Loucy (cell line): ENCODE measurements around the gene KRT34.

Experiments
- H2AFZ ChIP-seq: fragments of 200-600 bp; sonication (generic); 2 replicates; pipeline ENCODE4 v1.6.0; 2016; ENCODE audit warnings: antibody characterized with exemption, mild to moderate bottlenecking, low read length, moderate library complexity
- H3F3A ChIP-seq: fragments of 200-600 bp; 2 replicates; pipeline ENCODE4 v1.6.0; 2016; ENCODE audit warnings: antibody characterized with exemption, low read depth, mild to moderate bottlenecking
- H3K27me3 ChIP-seq: fragments of 200-600 bp; sonication (generic); 2 replicates; pipeline ENCODE4 v1.6.1; 2014; ENCODE audit warnings: low read length, mild to moderate bottlenecking; ENCODE audit not compliant: insufficient read depth, poor library complexity, severe bottlenecking
- H3K36me3 ChIP-seq: fragments of 200-600 bp; sonication (generic); 2 replicates; pipeline ENCODE4 v1.6.1; 2016; ENCODE audit warnings: low read length; ENCODE audit not compliant: insufficient read depth
- H3K4me1 ChIP-seq: fragments of 200-600 bp; sonication (generic); 2 replicates; pipeline ENCODE4 v1.5.1; 2014; ENCODE audit warnings: low read length, mild to moderate bottlenecking; ENCODE audit not compliant: insufficient read depth, poor library complexity, severe bottlenecking
- H3K4me2 ChIP-seq: fragments of 200-600 bp; sonication (generic); 2 replicates; pipeline ENCODE4 v1.6.0; 2014; ENCODE audit warnings: antibody characterized with exemption, low read length, low read depth, mild to moderate bottlenecking; ENCODE audit not compliant: poor library complexity, severe bottlenecking
- H3K4me3 ChIP-seq: fragments of 200-600 bp; sonication (generic); 2 replicates; pipeline ENCODE4 v1.5.1; 2014; ENCODE audit warnings: low read length, mild to moderate bottlenecking, mixed read lengths; ENCODE audit not compliant: poor library complexity, severe bottlenecking
- H3K79me2 ChIP-seq: fragments of 200-600 bp; sonication (generic); 2 replicates; pipeline ENCODE4 v1.6.1; 2014; ENCODE audit warnings: low read length; ENCODE audit not compliant: insufficient read depth
- H3K9ac ChIP-seq: fragments of 200-600 bp; sonication (generic); 2 replicates; pipeline ENCODE4 v1.6.0; 2014; ENCODE audit warnings: mild to moderate bottlenecking, low read depth, low read length, moderate library complexity; ENCODE audit not compliant: poor library complexity, severe bottlenecking
- H3K9me2 ChIP-seq: fragments of 200-600 bp; sonication (generic); replicated peaks from 2 replicates; pipeline ENCODE4 v1.6.1; 2016; ENCODE audit warnings: low read depth, low read length, mixed read lengths
- H3K9me3 ChIP-seq: fragments of 200-600 bp; sonication (generic); 2 replicates; pipeline ENCODE4 v1.6.1; 2014; ENCODE audit warnings: mild to moderate bottlenecking, antibody characterized with exemption, low read length, low read depth; ENCODE audit not compliant: insufficient read depth
- H4K20me1 ChIP-seq: fragments of 200-600 bp; sonication (generic); 2 replicates; pipeline ENCODE4 v1.6.0; 2014; ENCODE audit warnings: antibody characterized with exemption, low read length, mild to moderate bottlenecking; ENCODE audit not compliant: insufficient read depth, poor library complexity, severe bottlenecking
- EZH2phosphoT487 ChIP-seq: fragments of 200-600 bp; IDR thresholded peaks from 2 replicates; pipeline ENCODE4 v1.6.1; 2018; ENCODE audit warnings: antibody characterized with exemption, mild to moderate bottlenecking, moderate library complexity, borderline replicate concordance
- TF ChIP-seq, protein P1 (sequence below): fragments of 200-600 bp; sonication (generic); conservative IDR thresholded peaks from 2 replicates; pipeline ENCODE4 v1.5.1; 2014; ENCODE audit warnings: mild to moderate bottlenecking, antibody characterized with exemption, low read length

KRT34 gene

DNA sequence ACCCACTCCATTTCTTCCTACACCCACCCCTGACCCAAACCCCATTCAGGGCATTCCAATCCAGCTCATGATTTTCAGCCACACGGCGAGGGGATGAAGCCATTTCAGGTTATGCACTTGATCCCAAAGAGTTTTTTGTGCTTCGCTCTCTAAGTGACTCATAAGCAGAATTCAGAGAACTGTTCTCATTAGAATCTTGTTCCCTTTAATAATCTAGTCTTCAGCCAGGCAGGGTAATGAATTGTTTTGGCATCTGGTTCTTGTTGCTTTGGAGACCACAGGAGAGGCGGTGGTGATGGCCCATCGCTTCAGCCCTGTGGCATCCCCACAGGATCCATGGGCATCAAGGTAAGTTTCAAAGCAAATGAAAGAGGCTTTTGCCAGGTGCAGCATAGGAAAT is 20.1 kb upstream of the KRT34 start:
- no peaks in the 10 kb centered on the region for H3F3A ChIP-seq
- H3K4me2 ChIP-seq = no peak overlapping the region
- no peak overlapping the region for H3K9ac ChIP-seq
- no peaks in the 10 kb centered on the region for H3K27me3 ChIP-seq
- H3K9me3 ChIP-seq = no peaks in the 10 kb centered on the region
- H4K20me1 ChIP-seq = no peaks in the 10 kb centered on the region
- no peaks in the 10 kb centered on the region for H3K9me2 ChIP-seq
- H3K79me2 ChIP-seq = no peaks in the 10 kb centered on the region
- no peak for TF ChIP-seq EZH2phosphoT487
- TF ChIP-seq, protein P1, sequence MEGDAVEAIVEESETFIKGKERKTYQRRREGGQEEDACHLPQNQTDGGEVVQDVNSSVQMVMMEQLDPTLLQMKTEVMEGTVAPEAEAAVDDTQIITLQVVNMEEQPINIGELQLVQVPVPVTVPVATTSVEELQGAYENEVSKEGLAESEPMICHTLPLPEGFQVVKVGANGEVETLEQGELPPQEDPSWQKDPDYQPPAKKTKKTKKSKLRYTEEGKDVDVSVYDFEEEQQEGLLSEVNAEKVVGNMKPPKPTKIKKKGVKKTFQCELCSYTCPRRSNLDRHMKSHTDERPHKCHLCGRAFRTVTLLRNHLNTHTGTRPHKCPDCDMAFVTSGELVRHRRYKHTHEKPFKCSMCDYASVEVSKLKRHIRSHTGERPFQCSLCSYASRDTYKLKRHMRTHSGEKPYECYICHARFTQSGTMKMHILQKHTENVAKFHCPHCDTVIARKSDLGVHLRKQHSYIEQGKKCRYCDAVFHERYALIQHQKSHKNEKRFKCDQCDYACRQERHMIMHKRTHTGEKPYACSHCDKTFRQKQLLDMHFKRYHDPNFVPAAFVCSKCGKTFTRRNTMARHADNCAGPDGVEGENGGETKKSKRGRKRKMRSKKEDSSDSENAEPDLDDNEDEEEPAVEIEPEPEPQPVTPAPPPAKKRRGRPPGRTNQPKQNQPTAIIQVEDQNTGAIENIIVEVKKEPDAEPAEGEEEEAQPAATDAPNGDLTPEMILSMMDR = no peak
- no peak overlapping the region for H2AFZ ChIP-seq
- peaks cover 3% of the 10 kb centered on the region for H3K4me1 ChIP-seq
- H3K4me3 ChIP-seq = no peak overlapping the region
- no peaks in the 10 kb centered on the region for H3K36me3 ChIP-seq

DNA sequence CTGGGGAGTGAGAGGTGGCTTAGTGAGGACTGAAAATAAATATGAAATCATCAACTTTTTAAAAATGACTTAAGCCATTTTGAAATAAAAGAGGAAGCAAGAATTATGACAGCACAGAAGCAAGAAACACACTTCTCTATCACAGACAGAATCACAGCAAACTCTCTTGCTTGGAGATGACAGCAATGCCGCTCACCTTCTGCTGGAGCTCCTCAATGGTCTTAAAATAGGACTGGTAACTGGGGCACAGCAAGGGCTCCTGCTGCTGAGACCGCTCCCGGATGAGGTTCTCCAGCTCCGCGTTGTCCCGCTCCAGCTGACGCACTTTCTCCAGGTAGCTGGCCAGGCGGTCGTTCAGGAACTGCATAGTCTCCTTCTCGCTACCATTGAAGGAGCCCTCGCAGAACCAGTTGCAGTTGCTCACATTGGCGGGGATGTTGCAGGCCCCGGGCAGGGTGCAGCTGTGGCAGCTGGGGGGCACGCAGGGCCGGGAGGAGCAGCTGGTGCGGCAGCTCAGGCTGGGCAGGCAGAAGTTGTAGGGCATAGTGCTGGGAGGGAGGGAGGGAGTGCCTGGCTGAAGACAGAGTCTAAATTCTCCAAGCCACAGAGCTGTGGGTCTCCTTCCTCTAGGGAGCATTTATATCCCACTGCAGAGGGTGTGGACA is 15.0 kb upstream of the KRT34 start, which contains the start of gene KRT31:
TSS of gene KRT31 (minus strand) at position 613 of the 665 bp plus-strand sequence. CDS start at position 544, 69 bp downstream.
- Histone ChIP-seq H2AFZ (no peak within 1 kb of the TSS), H3K4me2 (no peak within 1 kb of the TSS), H4K20me1 (no peaks in the 10 kb centered on the region), H3F3A (no peaks in the 10 kb centered on the region), H3K79me2 (no peaks in the 10 kb centered on the region), H3K4me1 (no peaks in the 10 kb centered on the region), H3K9ac (no peak within 1 kb of the TSS), H3K36me3 (no peaks in the 10 kb centered on the region), H3K9me3 (no peaks in the 10 kb centered on the region), H3K4me3 (no peak within 1 kb of the TSS), H3K27me3 (no peaks in the 10 kb centered on the region), H3K9me2 (no peaks in the 10 kb centered on the region)
- TF ChIP-seq, protein P1 = no peak
- no peak for TF ChIP-seq EZH2phosphoT487

DNA sequence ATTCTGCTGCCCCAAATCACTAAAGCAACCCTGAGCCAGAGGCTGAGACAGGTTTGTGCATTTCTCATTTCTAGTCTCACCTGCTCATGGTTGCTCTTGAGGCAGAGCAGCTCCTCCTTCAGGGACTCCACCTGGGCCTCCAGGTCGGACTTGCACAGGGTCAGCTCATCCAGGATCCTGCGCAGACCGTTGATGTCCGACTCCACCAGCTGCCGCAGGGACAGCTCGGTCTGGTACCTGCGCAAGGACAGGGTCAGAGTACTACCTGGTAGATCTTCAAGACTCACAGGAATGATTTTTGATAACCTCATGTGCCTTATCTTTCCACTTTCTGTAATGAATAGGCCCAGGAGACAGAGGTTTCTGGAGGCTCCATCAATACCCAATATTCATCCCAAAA is 14.2 kb upstream of the KRT34 start:
- H2AFZ ChIP-seq = no peak overlapping the region
- no peak for TF ChIP-seq EZH2phosphoT487
- TF ChIP-seq, protein P1 = no peak
- no peaks in the 10 kb centered on the region for H3K9me2 ChIP-seq

More for the DNA sequence above, 14.2 kb upstream of the KRT34 start:
- no peaks in the 10 kb centered on the region for H4K20me1 ChIP-seq
- H3F3A ChIP-seq = no peaks in the 10 kb centered on the region
- no peaks in the 10 kb centered on the region for H3K9me3 ChIP-seq
- H3K4me2 ChIP-seq = no peak overlapping the region
- no peaks in the 10 kb centered on the region for H3K4me1 ChIP-seq
- no peaks in the 10 kb centered on the region for H3K79me2 ChIP-seq
- H3K9ac ChIP-seq = no peak overlapping the region
- H3K36me3 ChIP-seq = no peaks in the 10 kb centered on the region
- no peak overlapping the region for H3K4me3 ChIP-seq
- H3K27me3 ChIP-seq = no peaks in the 10 kb centered on the region
